ENCODE data around the gene GSTO2.

Gene GSTO2

GRCh38 chr10:104344219-104344618 is 75.2 kb downstream of the GSTO2 start:
- no peak for TF ChIP-seq CTCF (IDR thresholded peaks at IDR 0.05; ENCODE audit: low read depth, low read length, missing control alignments)
- H3K27me3 ChIP-seq (replicated peaks): no peaks in the 10 kb centered on the region

GRCh38 chr10:104345515-104345914 is 76.5 kb downstream of the GSTO2 start:
- H3K27me3 ChIP-seq (replicated peaks): no peaks in the 10 kb centered on the region
- in situ Hi-C loops (cut with HindIII; ENCODE audit: low pct_ligation_motif_present, low sequenced_read_pairs): no loop called here
- H3K4me3 ChIP-seq (ENCODE audit: low read depth, low read length): no peak overlapping the region
- no peak for DNase-seq
- no peak overlapping the region for H3K27ac ChIP-seq
- TF ChIP-seq CTCF (IDR thresholded peaks at IDR 0.05; ENCODE audit: low read depth, low read length, missing control alignments): no peak
- H3K36me3 ChIP-seq (replicated peaks): no peaks in the 10 kb centered on the region

More at GRCh38 chr10:104344219-104344618, 75.2 kb downstream of the GSTO2 start:
- DNase-seq: no peak
- Histone ChIP-seq H3K27ac (no peak overlapping the region), H3K4me3 (ENCODE audit: low read depth, low read length) (no peak overlapping the region), H3K36me3 (replicated peaks) (no peaks in the 10 kb centered on the region)
- in situ Hi-C loops (cut with HindIII; ENCODE audit: low pct_ligation_motif_present, low sequenced_read_pairs): no loop called here

- Histone ChIP-seq H3K36me3 (replicated peaks) (no peaks in the 10 kb centered on the region), H3K4me3 (ENCODE audit: low read depth, low read length) (no peak overlapping the region), H3K27ac (no peak overlapping the region), H3K27me3 (replicated peaks) (no peaks in the 10 kb centered on the region)
- DNase-seq: no peak
- no peak for TF ChIP-seq CTCF (IDR thresholded peaks at IDR 0.05; ENCODE audit: low read depth, low read length, missing control alignments)
- in situ Hi-C loops (cut with HindIII; ENCODE audit: low pct_ligation_motif_present, low sequenced_read_pairs): no loop called here
These were observed 77.0 kb downstream of the GSTO2 start for GRCh38 chr10:104345941-104346340.

- Histone ChIP-seq H3K36me3 (replicated peaks) (no peaks in the 10 kb centered on the region), H3K4me3 (ENCODE audit: low read depth, low read length) (no peak overlapping the region), H3K27ac (no peak overlapping the region), H3K27me3 (replicated peaks) (no peaks in the 10 kb centered on the region)
- DNase-seq: no peak
- in situ Hi-C loops (cut with HindIII; ENCODE audit: low pct_ligation_motif_present, low sequenced_read_pairs): no loop called here
- TF ChIP-seq CTCF (IDR thresholded peaks at IDR 0.05; ENCODE audit: low read depth, low read length, missing control alignments): no peak
These were observed 78.5 kb downstream of the GSTO2 start for GRCh38 chr10:104347295-104348045.

- DNase-seq: no peak
- H3K4me3 ChIP-seq (ENCODE audit: low read depth, low read length): no peak overlapping the region
- in situ Hi-C loops (cut with HindIII; ENCODE audit: low pct_ligation_motif_present, low sequenced_read_pairs): no loop called here
- no peaks in the 10 kb centered on the region for H3K27me3 ChIP-seq (replicated peaks)
- no peak for TF ChIP-seq CTCF (IDR thresholded peaks at IDR 0.05; ENCODE audit: low read depth, low read length, missing control alignments)
- H3K27ac ChIP-seq: no peak overlapping the region
- no peaks in the 10 kb centered on the region for H3K36me3 ChIP-seq (replicated peaks)
These were observed 79.6 kb downstream of the GSTO2 start for GRCh38 chr10:104348601-104349000.
